ENCODE measurements around the gene NAA40.

The NAA40 gene

DNA sequence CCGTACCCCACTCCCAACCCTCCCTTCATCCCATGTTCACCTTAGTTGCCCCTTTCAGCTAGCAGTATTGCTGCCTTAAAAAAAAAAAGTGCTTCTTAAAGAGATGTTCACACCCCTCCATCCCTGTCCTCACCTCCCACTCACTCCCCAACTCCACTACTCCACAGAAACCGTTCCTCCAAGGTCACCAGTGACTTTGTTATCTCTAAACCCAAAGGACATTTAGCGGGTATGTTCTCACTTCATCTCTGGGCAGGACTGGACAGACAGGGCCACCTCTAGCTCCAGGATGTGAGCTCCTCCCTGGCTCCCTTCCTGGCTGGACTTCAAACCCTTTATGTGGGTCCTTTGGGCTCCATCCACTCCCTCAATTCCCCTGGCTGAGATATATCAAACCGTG, 15.5 kb upstream of the NAA40 start:
- H3K4me3 ChIP-seq (ENCODE audit: low read length), result no peak overlapping the region
- no peak for DNase-seq (ENCODE audit: low read depth)
- TF ChIP-seq, protein P1, sequence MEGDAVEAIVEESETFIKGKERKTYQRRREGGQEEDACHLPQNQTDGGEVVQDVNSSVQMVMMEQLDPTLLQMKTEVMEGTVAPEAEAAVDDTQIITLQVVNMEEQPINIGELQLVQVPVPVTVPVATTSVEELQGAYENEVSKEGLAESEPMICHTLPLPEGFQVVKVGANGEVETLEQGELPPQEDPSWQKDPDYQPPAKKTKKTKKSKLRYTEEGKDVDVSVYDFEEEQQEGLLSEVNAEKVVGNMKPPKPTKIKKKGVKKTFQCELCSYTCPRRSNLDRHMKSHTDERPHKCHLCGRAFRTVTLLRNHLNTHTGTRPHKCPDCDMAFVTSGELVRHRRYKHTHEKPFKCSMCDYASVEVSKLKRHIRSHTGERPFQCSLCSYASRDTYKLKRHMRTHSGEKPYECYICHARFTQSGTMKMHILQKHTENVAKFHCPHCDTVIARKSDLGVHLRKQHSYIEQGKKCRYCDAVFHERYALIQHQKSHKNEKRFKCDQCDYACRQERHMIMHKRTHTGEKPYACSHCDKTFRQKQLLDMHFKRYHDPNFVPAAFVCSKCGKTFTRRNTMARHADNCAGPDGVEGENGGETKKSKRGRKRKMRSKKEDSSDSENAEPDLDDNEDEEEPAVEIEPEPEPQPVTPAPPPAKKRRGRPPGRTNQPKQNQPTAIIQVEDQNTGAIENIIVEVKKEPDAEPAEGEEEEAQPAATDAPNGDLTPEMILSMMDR (conservative IDR thresholded peaks at IDR 0.05; ENCODE audit: low read length), result no peak

DNA sequence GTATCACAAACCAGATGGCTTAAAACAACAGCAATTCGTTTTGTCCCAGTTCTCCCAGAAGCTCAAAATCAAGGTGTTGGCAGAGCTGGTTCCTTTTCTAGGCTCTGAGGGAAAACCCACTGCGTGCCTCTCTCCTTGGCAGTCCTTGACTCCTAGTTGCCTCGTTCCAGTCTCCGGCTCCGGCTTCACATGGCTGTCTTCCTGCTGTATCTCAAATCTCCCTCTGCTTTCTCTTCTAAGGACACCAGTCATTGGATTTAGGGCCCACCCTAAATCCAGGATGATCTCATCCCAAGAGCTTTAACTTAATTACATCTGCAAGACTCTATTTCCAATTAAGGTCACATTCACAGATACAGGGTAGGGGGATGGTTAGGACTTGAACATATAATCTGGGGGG, 9.2 kb upstream of the NAA40 start:
- no peak overlapping the region for H3K4me3 ChIP-seq (ENCODE audit: low read length)
- no peak for DNase-seq (ENCODE audit: low read depth)

DNA sequence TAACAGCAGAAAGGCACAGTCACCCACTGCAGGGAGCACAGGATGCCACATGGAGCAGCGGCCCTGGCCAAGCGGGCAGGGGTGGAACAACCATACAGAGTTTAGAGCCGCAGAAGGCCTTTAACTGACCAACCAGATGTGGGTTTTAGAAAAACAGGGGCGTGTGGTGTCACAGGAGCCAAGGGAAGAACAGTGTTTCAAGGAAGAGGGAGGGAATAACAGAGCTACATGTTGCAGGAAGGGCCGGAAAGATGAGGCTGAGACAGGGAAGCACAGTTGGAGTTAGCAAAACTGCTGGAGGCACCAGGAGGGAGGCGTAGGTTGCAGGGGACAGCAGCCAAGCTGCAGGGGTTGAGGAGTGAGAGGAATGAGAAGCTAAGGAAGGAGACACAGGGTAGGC, 7.8 kb upstream of the NAA40 start:
- H3K4me3 ChIP-seq (ENCODE audit: low read length), result no peak overlapping the region
- TF ChIP-seq, protein P1 (conservative IDR thresholded peaks at IDR 0.05; ENCODE audit: low read length), result no peak
- no peak for DNase-seq (ENCODE audit: low read depth)

More for the DNA sequence above, 9.2 kb upstream of the NAA40 start:
- TF ChIP-seq, protein P1 (conservative IDR thresholded peaks at IDR 0.05; ENCODE audit: low read length), result no peak

DNA sequence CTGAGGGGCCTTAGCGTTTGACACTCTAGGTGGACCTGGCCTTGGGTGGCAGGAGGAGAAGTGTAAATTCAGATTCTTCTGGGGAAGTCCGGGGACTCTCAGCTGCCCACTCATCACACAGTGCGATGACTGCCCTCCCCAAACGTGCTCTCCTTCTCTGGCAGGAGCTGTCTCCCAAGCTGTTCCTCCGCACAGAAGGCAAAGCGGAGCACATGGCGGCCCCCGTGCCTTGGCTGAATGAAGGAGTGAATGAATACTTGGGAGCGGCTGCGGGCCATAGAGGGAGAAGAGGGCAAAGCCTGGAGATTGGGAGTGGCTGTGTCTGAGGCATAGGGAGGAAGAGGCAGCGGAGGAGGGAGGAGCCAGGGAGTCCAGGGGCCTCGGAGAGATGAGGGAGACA, 6.9 kb upstream of the NAA40 start:
- no peak for DNase-seq (ENCODE audit: low read depth)
- no peak overlapping the region for H3K4me3 ChIP-seq (ENCODE audit: low read length)
- TF ChIP-seq, protein P1 (conservative IDR thresholded peaks at IDR 0.05; ENCODE audit: low read length), result no peak

DNA sequence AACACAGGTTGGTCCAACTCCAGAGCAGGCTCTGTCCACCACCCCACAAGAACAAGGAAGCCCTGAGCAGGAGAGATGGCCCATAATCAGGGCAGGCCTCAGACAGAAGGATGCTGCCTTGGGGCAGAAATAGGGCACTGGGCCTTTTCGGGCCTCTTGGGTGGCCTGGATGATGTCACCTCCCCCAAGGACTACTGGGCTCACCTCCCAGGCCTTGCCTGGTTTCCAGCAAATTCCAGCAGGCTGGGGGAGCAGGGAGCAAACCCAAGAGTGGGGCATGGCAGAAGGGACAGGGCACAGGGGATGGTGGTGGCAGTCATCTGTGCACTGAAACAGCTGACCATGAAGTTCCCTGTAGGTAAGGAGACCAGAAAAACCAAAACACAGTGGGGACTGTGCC, 5.3 kb upstream of the NAA40 start:
- no peak overlapping the region for H3K4me3 ChIP-seq (ENCODE audit: low read length)
- peak; percentile 59 for DNase-seq (ENCODE audit: low read depth)
- TF ChIP-seq, protein P1 (conservative IDR thresholded peaks at IDR 0.05; ENCODE audit: low read length), result no peak

DNA sequence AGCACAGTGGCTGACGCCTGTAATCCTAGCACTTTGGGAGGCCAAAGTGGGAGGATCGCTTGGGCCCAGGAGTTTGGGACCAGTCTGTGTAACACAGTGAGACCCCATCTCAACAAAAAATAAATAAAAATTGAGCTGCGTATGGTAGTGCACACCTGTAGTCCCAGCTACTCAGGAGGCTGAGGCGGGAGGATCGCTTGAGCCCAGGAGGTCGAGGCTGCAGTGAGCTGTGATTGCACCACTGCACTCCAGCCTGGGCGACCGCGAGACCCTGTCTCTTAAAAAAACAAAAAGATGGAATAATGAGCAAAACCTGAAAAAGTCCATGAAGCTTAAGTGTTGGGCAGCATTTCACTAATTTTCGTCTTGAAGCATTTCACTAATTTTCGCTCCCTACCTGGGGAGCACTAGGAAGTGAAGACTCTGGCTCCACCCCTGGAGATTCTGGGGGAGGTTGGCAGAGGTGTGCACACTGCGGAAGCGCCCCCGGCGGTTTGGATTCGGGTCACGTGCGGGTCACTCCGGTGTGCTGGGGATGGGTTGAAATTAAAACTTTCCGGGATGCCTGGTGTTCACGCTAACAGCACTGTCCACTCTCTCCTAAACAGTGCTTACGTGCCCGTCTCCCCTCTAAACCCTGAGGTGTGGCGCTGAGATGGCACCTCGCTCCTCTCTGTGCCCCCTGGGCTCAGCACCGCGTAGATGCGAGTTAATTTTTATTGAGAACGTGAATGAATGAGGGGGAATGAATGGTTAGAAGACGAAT, 906 bp upstream of the NAA40 start:
- TF ChIP-seq, protein P1 (conservative IDR thresholded peaks at IDR 0.05; ENCODE audit: low read length), result no peak
- peak overlapping the region; percentile 88 for H3K4me3 ChIP-seq (ENCODE audit: low read length)
- DNase-seq (ENCODE audit: low read depth), result no peak

DNA sequence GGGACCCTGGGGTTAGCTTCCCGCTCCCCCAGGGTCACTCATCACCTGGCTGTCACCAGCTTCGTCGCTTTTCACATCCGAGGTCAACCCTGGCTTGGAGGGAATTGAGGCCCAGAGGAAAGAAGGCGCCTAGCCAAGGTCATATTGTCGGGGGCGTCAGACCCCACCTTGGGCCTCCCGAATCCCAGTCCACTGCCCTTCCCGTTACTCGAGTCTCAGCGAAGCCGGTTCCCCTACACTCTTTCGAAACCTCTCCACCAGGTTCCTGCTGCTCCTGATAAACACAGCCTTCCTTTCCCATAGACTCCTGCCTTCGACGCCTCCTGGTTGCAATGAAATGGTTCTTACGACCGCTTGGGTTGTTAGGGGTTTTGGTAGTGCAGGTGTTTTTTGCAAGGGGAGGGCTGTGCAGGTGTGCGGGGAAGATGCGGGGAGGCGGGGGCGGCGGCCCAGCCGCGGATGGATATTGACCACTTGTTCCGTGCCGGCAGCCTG, 642 bp downstream of the NAA40 start:
- TF ChIP-seq, protein P1 (conservative IDR thresholded peaks at IDR 0.05; ENCODE audit: low read length), result peak; percentile 18; the same call in 1 of the 2 replicates
- peak overlapping the region; percentile 88 for H3K4me3 ChIP-seq (ENCODE audit: low read length)
- DNase-seq (ENCODE audit: low read depth), result no peak
